Measurements from ENCODE around the gene LRRC23.
A peak's percentile ranks its signal among the peaks of the same experiment; 100 is the strongest.
"Not testable (repeated sequence)": the region's sequence is repeated elsewhere in the genome, so short reads cannot be mapped to it uniquely, and the experiment has no call there.

Gene LRRC23

GRCh38 chr12:6904280-6905276 lies at the start of gene LRRC23:
Gene LRRC23 (plus strand): TSS chr12:6904822. CDS start chr12:6905634, 812 bp downstream.
- DNase-seq, result peak; percentile 96

DNA sequence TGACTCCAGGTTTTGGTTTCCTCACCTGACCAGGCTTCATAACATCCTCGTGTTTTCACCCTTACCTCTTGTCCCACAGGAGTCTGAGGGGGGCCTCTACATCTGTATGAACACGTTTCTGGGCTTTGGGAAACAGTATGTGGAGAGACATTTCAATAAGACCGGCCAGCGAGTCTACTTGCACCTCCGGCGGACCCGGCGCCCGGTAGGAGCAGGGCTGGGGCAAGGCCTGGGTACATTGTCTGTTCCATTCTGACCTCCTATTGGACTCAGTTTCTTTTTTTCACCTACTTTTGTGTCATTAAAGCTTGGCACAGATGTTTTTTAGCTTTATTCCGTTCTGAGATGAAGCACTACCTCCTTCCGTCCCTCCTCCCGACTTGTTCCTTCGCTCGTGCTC lies 49.3 kb upstream of the LRRC23 start:
- DNase-seq, result no peak

DNA sequence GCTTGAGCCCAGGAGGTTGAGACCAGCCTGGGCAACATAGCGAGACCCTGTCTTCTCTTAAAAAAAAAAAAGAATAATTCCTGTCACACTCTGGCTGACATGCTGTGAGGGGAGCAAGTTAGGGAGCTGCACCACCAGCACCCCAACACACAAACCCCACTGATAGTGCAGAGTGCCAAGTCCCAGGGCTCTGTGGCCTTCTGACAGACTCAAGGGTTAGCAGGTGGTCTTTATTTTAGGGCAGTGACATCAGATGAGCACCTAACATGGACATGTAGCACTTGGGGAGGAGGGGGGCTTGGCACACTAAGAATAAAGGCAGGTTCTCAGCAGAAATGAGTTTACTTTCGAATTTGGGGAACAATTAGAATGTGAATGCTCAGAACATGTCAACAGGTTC lies 45.8 kb upstream of the LRRC23 start:
- no peak for DNase-seq

DNA sequence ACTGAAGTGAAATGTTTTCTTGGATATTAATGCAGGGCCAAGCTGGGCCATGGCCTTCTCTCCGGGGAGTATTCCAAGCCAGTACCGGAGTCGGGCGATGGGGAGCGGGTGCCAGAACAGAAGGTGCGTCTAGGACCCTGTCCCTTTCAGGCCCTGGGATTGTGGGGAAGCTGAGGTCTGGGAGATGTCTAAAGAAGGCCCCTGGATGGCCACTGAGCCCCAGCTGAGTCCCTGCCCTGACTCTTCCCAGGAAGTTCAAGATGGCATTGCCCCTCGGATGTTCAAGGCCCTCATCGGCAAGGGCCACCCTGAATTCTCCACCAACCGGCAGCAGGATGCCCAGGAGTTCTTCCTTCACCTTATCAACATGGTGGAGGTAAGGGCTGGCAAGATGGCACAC lies 44.5 kb upstream of the LRRC23 start:
- no peak for DNase-seq

GRCh38 chr12:6860942-6861341 lies 43.7 kb upstream of the LRRC23 start:
- no peak for DNase-seq

DNA sequence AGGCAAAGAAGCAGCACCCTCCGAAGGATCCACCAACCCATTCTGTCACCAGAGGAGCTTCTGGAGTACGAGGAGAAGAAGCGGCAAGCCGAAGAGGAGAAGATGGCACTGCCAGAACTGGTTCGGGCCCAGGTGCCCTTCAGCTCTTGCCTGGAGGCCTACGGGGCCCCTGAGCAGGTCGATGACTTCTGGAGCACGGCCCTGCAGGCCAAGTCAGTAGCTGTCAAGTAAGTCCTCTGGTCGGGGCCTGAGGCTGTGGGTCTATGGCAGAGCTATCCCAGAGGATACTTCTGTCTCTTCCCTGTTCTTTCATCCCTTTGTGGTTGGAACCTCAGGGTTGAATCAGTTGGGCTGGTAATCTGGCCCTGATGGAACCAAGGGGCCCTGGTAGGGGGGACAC lies 43.2 kb upstream of the LRRC23 start:
- DNase-seq, result no peak

- no peak for DNase-seq
Observed at GRCh38 chr12:6863033-6863432, 41.6 kb upstream of the LRRC23 start.

DNA sequence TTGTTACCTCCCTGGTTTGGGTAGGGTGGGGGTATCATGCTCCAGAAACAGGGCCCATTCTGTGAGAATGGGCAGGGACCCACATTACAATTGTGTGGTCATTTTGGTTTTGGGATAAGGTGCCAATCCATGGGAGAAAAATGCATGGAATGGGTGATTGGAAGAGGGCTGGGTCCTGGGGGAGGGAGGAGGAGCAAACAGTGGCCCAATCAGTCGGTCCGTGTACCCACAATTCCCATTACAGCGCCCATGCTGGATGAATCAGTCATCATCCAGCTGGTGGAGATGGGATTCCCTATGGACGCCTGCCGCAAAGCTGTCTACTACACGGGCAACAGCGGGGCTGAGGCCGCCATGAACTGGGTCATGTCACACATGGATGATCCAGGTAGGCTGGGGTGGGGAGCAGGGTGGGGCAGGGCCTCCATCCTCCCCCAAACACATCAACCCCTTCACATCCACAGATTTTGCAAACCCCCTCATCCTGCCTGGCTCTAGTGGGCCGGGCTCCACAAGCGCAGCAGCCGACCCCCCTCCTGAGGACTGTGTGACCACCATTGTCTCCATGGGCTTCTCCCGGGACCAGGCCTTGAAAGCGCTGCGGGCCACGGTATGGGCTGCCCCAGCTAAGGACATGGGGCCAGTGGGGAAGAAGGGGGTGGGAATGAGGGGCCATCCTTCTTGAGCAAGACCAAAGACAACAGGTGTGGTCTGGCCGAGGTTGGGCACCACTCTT lies 40.9 kb upstream of the LRRC23 start:
- DNase-seq, result no peak

- not testable (repeated sequence) for DNase-seq
Observed at GRCh38 chr12:6865307-6865706, 39.3 kb upstream of the LRRC23 start.

GRCh38 chr12:6866163-6866919 lies 38.3 kb upstream of the LRRC23 start:
- no peak for DNase-seq

DNA sequence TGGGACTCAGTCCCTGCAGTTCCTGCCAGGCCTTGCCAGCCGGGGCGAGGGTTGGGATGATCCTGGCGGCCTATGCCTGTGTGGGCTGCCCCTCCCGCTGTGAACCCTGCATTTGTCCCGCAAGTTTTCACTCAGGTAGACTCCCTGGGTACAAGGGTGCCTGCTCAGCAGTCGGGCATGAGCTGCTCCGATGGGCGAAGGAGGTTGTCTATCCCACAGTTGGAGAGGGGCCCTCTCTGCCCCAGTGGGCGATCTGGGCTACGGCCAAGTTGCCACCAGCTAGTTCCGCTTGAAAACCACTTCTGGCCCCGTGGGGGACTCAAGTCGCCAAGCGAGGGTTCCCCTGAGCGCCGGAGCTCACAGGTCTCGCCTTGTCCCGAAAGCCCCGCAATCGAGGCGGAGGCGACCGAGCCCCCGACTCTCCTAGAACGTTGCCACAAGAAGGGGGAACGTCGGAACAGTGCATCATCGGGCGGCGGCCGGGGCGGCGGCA lies 37.7 kb upstream of the LRRC23 start:
- no peak for DNase-seq

- peak; percentile 68 for DNase-seq
Observed at GRCh38 chr12:6867413-6868210, 37.0 kb upstream of the LRRC23 start, which contains the start of gene TPI1. Gene TPI1 (plus strand): TSS chr12:6867531. CDS start chr12:6867567, 36 bp downstream.

DNA sequence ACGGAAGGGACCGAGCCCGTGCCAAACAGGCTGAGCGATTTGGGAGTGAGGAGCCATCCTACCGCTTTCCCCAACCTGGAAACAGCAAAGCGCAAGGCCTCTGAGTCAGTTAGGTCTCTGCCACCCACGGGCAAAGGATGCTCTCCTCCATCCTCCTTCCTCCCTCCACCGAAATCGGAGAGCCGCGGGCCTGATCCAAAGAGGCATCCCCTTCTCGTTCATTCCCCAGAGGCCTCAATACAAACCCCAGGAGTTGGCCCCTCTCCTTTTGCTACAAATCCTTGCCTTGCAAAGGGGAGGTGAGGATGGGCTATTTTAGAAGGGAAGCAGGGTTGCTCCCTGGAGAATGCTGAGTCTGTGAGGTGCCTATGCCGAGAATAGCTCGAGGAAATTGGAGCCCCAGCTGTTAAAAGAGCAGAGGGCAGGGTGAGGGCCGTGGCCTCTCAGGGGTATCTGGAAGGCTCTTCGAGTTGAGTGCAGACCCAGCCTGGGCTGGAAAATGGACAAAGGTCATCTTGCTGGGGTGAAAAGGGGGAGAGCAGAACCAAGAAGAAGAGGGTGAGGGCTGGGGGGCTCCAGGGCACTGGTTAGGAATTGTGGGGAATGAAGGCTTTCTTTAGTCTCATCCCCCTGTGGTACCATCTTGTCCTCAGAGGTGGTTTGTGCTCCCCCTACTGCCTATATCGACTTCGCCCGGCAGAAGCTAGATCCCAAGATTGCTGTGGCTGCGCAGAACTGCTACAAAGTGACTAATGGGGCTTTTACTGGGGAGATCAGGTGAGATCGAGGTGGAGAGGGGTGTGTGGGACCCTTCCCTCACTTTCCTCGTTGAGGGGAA lies 36.2 kb upstream of the LRRC23 start:
- no peak for DNase-seq

- DNase-seq, result peak; percentile 56
Observed at GRCh38 chr12:6869049-6870021, 35.3 kb upstream of the LRRC23 start.

DNA sequence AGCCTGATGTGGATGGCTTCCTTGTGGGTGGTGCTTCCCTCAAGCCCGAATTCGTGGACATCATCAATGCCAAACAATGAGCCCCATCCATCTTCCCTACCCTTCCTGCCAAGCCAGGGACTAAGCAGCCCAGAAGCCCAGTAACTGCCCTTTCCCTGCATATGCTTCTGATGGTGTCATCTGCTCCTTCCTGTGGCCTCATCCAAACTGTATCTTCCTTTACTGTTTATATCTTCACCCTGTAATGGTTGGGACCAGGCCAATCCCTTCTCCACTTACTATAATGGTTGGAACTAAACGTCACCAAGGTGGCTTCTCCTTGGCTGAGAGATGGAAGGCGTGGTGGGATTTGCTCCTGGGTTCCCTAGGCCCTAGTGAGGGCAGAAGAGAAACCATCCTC lies 34.3 kb upstream of the LRRC23 start:
- not testable (repeated sequence) for DNase-seq

DNA sequence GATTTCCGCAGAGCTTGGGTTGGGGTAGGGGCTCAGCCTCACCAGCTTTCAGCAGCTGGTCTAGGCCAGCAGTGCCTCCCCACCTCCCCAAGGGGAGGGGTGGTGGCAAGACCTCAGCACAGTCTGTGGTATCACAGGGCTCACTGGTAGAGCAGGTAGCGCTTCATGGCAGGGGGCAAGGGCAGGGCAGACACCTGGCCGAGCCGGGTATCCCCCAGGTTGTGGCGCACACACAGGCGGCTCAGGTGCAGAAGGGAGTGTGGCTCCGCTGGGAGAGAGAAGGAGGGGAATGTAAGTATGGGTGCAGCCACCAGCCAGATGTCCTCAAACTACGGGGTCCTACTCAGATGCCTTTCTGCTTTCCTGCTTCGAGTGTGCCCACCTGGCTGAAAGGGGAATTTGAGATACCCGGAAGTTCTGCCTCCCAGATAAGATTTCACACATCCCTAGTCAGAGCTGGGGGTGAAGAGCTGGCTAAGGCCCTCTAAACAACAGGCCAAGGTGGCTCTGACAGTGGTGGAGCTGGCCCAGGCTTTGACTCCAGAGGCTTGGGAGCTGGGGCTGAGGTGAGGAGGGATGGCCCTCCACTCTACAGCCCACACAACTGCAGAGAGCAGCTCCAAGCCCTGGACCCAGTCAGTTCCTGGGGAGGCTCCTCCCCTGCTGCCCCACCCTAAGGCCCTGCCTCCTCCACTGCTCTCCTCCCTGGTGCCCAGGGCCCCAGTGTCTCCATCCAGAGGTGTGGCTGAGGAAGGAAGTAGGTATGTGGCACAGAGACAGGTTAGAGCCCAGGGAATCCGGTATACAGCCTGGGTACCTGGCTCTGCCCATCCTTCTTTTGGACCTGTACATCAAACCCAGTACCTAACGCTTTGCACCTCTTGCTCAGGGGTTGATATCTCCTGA lies 33.3 kb upstream of the LRRC23 start:
- DNase-seq, result no peak

- peak; percentile 69 for DNase-seq
Observed at GRCh38 chr12:6872073-6873048, 32.3 kb upstream of the LRRC23 start.
